ENCODE results near the gene SLC4A1AP.

- no peak for TF ChIP-seq GABPA (IDR thresholded peaks at IDR 0.05 in 1 of 2, conservative IDR thresholded peaks at IDR 0.05 in 1 of 2)
- TF ChIP-seq CTCF (IDR thresholded peaks at IDR 0.05; ENCODE audit: low read depth, low read length, missing input control): no peak
- no peak for TF ChIP-seq TAF1 (conservative IDR thresholded peaks at IDR 0.05)
- TF ChIP-seq YY1 (IDR thresholded peaks at IDR 0.05): no peak
- TF ChIP-seq ZBTB33 (IDR thresholded peaks at IDR 0.05): no peak
- no peak for TF ChIP-seq ATF3 (IDR thresholded peaks at IDR 0.05)
- TF ChIP-seq JUND (IDR thresholded peaks at IDR 0.05): no peak
- no peak for TF ChIP-seq RAD21 (IDR thresholded peaks at IDR 0.05)
- no peak for TF ChIP-seq SP1 (IDR thresholded peaks at IDR 0.05)
- no peak for TF ChIP-seq REST (IDR thresholded peaks at IDR 0.05)
- no peak for TF ChIP-seq NR2F2 (IDR thresholded peaks at IDR 0.05)
Observed at GRCh38 chr2:27690052-27690451, 26.4 kb downstream of the SLC4A1AP start.
